GM12873 (cell line): ENCODE measurements around the gene SPIN2B.
"Not testable (repeated sequence)": the region's sequence is repeated elsewhere in the genome, so short reads cannot be mapped to it uniquely, and the experiment has no call there.

Source experiments
- TF ChIP-seq, protein P1 (sequence below): IDR thresholded peaks from 2 replicates; pipeline ENCODE4 v1.5.1; 2012; ENCODE audit warnings: low read depth, mild to moderate bottlenecking, moderate library complexity, low read length, control low read depth; ENCODE audit not compliant: insufficient read depth; ENCODE audit errors: missing control alignments

Gene SPIN2B

DNA sequence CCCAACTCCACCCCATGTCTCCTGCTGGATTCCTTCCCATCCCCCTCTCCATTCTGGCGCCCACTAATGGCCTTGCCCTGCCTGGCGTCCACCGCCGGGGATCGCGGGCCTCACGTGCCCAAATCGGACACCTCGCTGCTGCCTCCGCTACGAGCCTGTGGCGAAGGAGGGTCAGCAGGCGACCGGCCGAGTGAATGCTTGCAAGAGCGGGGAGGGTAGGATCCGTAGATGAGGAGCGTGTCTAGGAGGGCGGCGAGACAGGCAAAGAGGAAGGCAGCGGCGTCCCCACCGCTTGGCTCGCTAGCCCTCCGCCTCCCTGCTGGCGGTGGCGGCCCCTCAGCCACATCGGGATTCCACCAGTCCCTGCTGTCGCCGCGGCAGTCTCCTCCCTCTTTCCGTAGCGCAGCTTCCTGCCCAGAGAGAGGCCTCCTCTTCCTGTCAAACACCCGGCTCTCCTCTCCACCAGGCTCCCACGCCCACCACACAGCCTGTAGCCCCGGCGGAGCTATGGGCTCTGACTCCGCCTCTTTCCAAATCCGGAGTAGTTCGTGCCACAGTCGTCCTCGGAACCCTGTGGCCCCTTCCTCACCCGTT, at the start of gene SPIN2B:
TSS of gene SPIN2B (minus strand) at position 387 of the 594 bp plus-strand sequence.
- TF ChIP-seq, protein P1, sequence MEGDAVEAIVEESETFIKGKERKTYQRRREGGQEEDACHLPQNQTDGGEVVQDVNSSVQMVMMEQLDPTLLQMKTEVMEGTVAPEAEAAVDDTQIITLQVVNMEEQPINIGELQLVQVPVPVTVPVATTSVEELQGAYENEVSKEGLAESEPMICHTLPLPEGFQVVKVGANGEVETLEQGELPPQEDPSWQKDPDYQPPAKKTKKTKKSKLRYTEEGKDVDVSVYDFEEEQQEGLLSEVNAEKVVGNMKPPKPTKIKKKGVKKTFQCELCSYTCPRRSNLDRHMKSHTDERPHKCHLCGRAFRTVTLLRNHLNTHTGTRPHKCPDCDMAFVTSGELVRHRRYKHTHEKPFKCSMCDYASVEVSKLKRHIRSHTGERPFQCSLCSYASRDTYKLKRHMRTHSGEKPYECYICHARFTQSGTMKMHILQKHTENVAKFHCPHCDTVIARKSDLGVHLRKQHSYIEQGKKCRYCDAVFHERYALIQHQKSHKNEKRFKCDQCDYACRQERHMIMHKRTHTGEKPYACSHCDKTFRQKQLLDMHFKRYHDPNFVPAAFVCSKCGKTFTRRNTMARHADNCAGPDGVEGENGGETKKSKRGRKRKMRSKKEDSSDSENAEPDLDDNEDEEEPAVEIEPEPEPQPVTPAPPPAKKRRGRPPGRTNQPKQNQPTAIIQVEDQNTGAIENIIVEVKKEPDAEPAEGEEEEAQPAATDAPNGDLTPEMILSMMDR: no peak

DNA sequence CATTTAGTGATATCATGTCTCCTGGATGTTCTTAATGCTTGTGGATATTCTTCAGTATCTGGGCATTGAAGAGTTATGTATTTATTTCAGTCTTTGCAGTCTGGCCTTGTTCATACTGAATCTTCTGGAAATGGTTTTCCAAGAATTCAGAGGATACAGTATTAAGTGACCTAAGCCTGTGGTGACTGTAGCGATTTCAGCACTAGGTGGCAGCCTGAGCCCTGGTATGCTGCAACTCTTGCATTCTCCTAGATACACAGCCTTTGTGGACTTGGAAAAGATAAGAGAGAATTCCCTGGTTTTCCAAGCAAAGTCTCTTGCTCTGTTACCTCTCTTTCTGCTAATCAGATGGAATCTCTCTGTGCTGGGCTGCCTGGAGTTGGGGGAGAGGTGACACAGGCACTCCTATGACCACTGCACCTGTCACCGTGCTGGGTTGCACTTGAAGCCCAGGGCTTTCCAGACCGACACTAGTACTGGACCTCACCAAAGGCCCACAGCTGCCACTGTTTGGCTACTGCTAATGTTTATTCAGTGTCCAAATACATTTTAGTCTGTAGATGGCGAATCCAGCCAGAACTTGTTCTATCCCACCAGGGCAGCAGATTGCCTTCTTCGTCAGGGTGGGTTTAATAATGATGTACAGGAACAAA, 35.2 kb upstream of the SPIN2B start:
- TF ChIP-seq, protein P1: peak; percentile 53

DNA sequence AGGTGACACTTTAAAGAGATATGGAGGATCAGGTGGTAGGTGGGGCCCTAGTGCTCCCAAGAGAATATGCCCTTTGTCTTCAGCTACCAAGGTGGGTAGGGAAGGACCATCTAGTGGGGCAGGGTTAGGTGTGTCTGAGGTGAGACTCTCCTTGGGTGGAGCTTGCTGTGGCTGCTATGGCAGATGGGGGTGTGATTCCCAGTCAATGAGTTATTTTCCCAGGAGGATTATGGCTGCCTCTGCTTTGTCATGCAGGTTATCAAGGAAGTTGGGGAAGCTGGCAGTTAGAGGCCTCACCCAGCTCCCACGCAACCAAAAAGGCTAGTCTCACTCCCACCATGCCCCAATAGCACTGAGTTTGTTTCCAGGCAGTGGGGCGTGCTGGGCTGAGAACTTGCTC, 33.8 kb upstream of the SPIN2B start:
- TF ChIP-seq, protein P1: no peak

DNA sequence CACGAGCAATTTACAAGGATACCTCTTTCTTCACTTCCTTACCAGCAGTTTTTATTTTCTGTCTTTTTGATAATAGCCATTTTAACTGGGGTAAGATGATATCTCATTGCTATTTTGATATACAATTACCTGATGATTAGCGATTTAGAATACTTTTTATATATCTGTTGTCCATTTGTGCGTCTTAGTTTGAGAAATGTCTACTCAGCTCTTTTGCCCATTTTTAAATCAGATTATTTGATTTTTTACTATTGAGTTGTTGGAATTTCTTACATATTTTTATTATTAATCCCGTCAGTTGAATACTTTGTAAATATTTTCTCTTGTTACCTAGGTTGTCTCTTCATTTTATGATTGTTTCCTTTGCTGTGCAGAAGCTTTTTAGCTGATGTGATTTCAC, 17.3 kb upstream of the SPIN2B start:
- TF ChIP-seq, protein P1: no peak

DNA sequence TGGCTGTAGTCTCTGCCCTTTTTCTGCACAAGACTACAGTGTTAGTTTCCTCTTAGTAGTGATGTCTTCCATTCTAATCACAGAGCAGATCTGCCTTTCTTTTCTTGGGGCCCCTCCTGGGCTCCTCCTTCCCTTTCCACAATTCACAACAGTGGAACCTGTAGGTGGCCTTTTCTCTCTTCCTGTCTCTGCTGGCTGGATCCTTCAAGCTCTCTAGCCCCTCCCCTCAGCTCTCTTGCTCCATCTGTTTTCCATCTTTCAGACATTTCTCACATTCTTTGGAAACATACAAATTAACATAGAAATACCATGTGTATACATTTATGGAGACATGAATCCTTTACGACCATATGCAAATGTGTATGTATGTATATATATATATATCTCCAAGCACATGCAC, 16.2 kb upstream of the SPIN2B start:
- TF ChIP-seq, protein P1: no peak

DNA sequence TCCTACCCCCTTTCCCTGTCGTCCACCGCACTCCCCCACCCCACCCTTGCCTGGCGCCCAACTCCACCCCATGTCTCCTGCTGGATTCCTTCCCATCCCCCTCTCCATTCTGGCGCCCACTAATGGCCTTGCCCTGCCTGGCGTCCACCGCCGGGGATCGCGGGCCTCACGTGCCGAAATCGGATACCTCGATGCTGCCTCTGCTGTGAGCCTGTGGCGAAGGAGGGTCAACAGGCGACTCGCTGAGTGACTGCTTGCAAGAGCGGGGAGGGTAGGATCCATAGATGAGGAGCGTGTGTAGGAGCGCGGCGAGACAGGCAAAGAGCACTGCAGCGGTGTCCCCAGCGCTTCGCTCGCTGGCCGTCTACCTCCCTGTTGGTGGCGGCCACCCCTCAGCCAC, 15.7 kb upstream of the SPIN2B start, which contains the start of gene SPIN2A:
TSS of gene SPIN2A (minus strand) at position 325 of the 400 bp plus-strand sequence. CDS start 800 bp downstream, outside the sequence.
- TF ChIP-seq, protein P1: not testable (repeated sequence)

DNA sequence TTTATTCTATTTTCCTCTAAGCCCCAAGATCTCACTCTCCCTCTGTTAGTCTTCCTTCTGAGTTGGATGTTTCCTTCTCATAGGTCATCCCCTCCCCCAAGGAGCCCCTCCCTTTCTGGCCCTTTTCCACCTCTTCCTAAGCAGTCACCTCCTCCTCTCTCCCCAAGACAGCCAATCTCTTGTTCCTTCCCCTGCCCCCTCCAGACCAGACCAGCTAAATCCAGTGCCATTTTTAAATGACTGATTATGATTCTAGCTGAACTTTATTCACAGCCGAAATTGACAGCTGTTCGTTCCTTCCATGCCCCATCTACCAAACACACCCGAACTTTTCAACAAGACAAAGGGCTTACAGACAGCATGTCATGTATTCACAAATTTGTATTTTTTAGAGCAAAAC, 13.9 kb upstream of the SPIN2B start:
- TF ChIP-seq, protein P1: no peak
